Panc1 (cell line): ENCODE data around the gene TRIM2. TPM values are rescaled to one million over a fixed set of nuclear protein-coding genes. Genes with fewer than 3 reads are reported as not detected.

ENCODE experiments used
- ATAC-seq: fragments of 200-7000 bp; cut with Tn5 transposase; 2 replicates; pipeline ENCODE4 v1.9.1; 2020; ENCODE audit warnings: mild to moderate bottlenecking, moderate library complexity
- BruUV-seq: library from RNA; stranded (reverse); fragments of 400-500 nt; replicated peaks from 2 replicates; lab custom pipeline; 2021; lab: Mats Ljungman, UMichigan
- CTCF ChIA-PET: fragments of 300-600 bp; sonication (Branson Sonifier 250); formaldehyde crosslinking; loops from one replicate; lab custom pipeline; 2022; ENCODE audit warnings: antibody characterized with exemption; lab: Charles Lee
- POLR2A ChIA-PET: fragments of 300-600 bp; sonication (Branson Sonifier 250); formaldehyde crosslinking; loops from one replicate; lab custom pipeline; 2022; ENCODE audit warnings: antibody characterized with exemption; lab: Charles Lee
- DNase-seq: peaks from one replicate; pipeline ENCODE4 v3.0.0-alpha.2; 2010; ENCODE audit warnings: low read depth, low spot score
- H3K27ac ChIP-seq: 2 replicates; pipeline ENCODE4 v1.5.1; 2011; ENCODE audit warnings: mild to moderate bottlenecking, low read length, inconsistent platforms
- H3K27me3 ChIP-seq: fragments of 200-500 bp; sonication (Bioruptor generic); 2 replicates; pipeline ENCODE4 v1.6.0; 2014; ENCODE audit warnings: low read length, inconsistent platforms; ENCODE audit not compliant: control insufficient read depth, insufficient read depth
- H3K36me3 ChIP-seq: fragments of 200-500 bp; sonication (Bioruptor generic); 2 replicates; pipeline ENCODE4 v1.5.1; 2014; ENCODE audit warnings: inconsistent platforms, mild to moderate bottlenecking, low read length, moderate library complexity; ENCODE audit not compliant: control insufficient read depth, insufficient read depth
- H3K4me1 ChIP-seq: 2 replicates; pipeline ENCODE4 v1.5.1; 2011; ENCODE audit warnings: inconsistent platforms, mild to moderate bottlenecking, low read length, moderate library complexity; ENCODE audit not compliant: control insufficient read depth, insufficient read depth
- H3K4me3 ChIP-seq, 2 experiments: 2 replicates each; pipeline ENCODE4 v1.5.1; 2011 to 2012; ENCODE audit warnings: low read depth in 2 of 2, low read length in 2 of 2, mild to moderate bottlenecking in 2 of 2, inconsistent platforms in 1 of 2, moderate library complexity in 1 of 2
- H3K9me3 ChIP-seq: fragments of 200-500 bp; sonication (Bioruptor generic); 2 replicates; pipeline ENCODE4 v1.5.1; 2014; ENCODE audit warnings: low read depth, mild to moderate bottlenecking, inconsistent platforms, low read length, moderate library complexity; ENCODE audit not compliant: control insufficient read depth, insufficient read depth
- POLR2AphosphoS5 ChIP-seq: IDR thresholded peaks from 2 replicates; pipeline ENCODE4 v1.6.1; 2012; ENCODE audit warnings: mild to moderate bottlenecking, low read depth, low read length, moderate library complexity
- SIN3A ChIP-seq: IDR thresholded peaks from 2 replicates; pipeline ENCODE4 v1.6.1; 2012; ENCODE audit warnings: low read depth, mild to moderate bottlenecking, low read length, moderate library complexity, borderline replicate concordance; ENCODE audit not compliant: insufficient read depth
- TCF7L2 ChIP-seq: IDR thresholded peaks from 2 replicates; pipeline ENCODE4 v1.6.1; 2011; ENCODE audit warnings: mild to moderate bottlenecking, low read depth, low read length, inconsistent platforms
- in situ Hi-C: cut with HindIII; loops from 2 replicates; pipeline ENCODE4 v1.10.0; 2016; ENCODE audit warnings: low sequenced_read_pairs, low pct_unique_long_range_greater_than_20kb
- intact Hi-C: fragments of 100-400 bp; cut with micrococcal nuclease; formaldehyde crosslinking; loops from one replicate; pipeline ENCODE4 v1.10.0; 2022; ENCODE audit not compliant: unreplicated experiment
- total RNA-seq: library from RNA; stranded (reverse); gene quantifications from one replicate; pipeline ENCODE4 v1.2.1, GENCODE V29; 2021; ENCODE audit not compliant: unreplicated experiment
- TF ChIP-seq, protein P1 (sequence below), 2 experiments: IDR thresholded peaks; 2 replicates each; pipeline ENCODE4 v1.6.1; 2011 to 2012; ENCODE audit warnings: low read depth in 2 of 2, control low read depth in 1 of 2, low read length in 1 of 2, mild to moderate bottlenecking in 1 of 2, moderate library complexity in 1 of 2; ENCODE audit not compliant: insufficient read depth in 1 of 2
- TF ChIP-seq, protein P2 (sequence below): fragments of 450-650 bp; IDR thresholded peaks from 2 replicates; pipeline ENCODE4 v1.5.1; 2017; ENCODE audit warnings: mild to moderate bottlenecking

Gene TRIM2
- total RNA-seq, 1 experiment from 2014 or later = 18.9 TPM

DNA sequence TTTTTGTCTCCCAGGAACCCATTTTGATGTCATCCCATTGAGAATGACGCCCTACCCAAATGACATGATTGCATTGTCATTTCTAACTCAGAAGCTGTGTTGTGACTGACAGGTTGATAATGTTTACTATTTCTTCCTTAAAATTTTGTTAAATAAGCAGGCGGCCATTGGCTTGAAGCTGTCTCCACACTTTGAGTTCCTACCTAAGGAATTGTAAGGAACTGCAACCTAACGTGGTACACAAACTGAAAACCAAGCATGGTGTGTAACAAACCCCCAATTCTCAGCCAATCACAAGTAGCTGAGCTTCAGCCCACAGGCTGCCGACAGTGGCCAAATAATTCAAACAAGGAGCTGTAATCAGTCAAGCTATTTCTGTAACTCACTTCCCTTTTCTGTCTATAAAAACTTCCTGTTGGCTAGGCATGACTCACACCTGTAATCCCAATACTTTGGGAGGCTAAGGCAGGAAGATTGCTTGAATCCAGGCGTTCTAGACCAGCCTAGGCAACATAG lies 137.4 kb downstream of the TRIM2 start:
- TF ChIP-seq POLR2AphosphoS5 (no peak), TCF7L2 (no peak), SIN3A (no peak)
- TF ChIP-seq, protein P1, sequence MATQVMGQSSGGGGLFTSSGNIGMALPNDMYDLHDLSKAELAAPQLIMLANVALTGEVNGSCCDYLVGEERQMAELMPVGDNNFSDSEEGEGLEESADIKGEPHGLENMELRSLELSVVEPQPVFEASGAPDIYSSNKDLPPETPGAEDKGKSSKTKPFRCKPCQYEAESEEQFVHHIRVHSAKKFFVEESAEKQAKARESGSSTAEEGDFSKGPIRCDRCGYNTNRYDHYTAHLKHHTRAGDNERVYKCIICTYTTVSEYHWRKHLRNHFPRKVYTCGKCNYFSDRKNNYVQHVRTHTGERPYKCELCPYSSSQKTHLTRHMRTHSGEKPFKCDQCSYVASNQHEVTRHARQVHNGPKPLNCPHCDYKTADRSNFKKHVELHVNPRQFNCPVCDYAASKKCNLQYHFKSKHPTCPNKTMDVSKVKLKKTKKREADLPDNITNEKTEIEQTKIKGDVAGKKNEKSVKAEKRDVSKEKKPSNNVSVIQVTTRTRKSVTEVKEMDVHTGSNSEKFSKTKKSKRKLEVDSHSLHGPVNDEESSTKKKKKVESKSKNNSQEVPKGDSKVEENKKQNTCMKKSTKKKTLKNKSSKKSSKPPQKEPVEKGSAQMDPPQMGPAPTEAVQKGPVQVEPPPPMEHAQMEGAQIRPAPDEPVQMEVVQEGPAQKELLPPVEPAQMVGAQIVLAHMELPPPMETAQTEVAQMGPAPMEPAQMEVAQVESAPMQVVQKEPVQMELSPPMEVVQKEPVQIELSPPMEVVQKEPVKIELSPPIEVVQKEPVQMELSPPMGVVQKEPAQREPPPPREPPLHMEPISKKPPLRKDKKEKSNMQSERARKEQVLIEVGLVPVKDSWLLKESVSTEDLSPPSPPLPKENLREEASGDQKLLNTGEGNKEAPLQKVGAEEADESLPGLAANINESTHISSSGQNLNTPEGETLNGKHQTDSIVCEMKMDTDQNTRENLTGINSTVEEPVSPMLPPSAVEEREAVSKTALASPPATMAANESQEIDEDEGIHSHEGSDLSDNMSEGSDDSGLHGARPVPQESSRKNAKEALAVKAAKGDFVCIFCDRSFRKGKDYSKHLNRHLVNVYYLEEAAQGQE (IDR thresholded peaks at IDR 0.05; ENCODE audit: insufficient read depth in 1 of 2, low read depth in 2 of 2, low read length in 1 of 2) = no peak
- TF ChIP-seq, protein P2, sequence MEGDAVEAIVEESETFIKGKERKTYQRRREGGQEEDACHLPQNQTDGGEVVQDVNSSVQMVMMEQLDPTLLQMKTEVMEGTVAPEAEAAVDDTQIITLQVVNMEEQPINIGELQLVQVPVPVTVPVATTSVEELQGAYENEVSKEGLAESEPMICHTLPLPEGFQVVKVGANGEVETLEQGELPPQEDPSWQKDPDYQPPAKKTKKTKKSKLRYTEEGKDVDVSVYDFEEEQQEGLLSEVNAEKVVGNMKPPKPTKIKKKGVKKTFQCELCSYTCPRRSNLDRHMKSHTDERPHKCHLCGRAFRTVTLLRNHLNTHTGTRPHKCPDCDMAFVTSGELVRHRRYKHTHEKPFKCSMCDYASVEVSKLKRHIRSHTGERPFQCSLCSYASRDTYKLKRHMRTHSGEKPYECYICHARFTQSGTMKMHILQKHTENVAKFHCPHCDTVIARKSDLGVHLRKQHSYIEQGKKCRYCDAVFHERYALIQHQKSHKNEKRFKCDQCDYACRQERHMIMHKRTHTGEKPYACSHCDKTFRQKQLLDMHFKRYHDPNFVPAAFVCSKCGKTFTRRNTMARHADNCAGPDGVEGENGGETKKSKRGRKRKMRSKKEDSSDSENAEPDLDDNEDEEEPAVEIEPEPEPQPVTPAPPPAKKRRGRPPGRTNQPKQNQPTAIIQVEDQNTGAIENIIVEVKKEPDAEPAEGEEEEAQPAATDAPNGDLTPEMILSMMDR = no peak
- no peaks in the 10 kb centered on the region; the same call in none of the 2 replicates for H3K36me3 ChIP-seq
- DNase-seq (no peak), ATAC-seq (no peak)
- in situ Hi-C loops = no loop called here
- CTCF ChIA-PET = no interaction called here
- H3K27ac ChIP-seq = no peak overlapping the region
- H3K27me3 ChIP-seq = no peaks in the 10 kb centered on the region
- no TSS peak for BruUV-seq
- H3K4me3 ChIP-seq = no peak overlapping the region
- intact Hi-C loops = loop anchor here (5.0 to 10.0 kb wide), 2 partner anchors 301 to 403 kb away; no protein-coding TSS in a partner anchor
- H3K9me3 ChIP-seq = no peaks in the 10 kb centered on the region
- H3K4me1 ChIP-seq = peaks cover 8% of the 10 kb centered on the region
- POLR2A ChIA-PET = no interaction called here

DNA sequence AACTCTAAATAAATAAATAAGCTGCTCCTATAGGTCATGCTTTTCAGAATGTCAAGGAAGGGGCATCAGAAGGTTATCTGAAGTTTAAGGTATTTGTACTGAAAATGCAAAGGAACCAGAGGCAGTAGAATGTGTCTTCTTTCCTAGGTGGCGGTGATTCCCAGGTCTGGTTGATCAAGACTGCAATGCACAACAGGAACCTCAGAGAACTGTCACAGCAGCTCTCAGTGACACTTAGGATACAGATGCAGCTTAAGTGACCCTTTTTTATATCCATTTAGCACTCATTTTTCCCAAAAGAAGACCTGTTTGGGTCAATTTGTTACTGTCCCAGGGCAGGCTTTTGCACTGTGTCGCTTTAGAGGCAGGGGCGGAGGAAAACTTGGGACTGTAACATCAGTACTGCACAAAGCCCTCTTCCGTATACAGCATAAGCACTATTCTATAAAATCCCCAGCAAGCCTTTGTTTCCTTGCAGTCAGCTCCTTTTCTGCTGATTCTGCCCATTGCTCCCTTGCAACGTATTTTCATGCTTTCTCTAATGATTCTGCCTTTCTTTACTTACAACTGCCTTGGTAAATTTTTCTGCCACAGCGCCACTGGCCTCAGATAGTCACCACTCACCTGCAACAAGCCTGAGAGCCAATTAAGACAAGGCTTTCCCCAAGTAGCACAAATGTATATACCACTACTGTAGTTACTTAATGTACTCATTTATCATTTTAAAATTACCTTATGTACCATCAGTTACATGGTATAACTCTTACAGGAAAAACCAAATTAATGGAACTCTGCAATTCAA lies 138.7 kb downstream of the TRIM2 start:
- in situ Hi-C loops = no loop called here
- CTCF ChIA-PET = no interaction called here

More for the DNA sequence above, 138.7 kb downstream of the TRIM2 start:
- H3K27me3 ChIP-seq = no peaks in the 10 kb centered on the region
- intact Hi-C loops = loop anchor here (5.0 to 10.0 kb wide), 2 partner anchors 299 to 402 kb away; no protein-coding TSS in a partner anchor
- no peaks in the 10 kb centered on the region; the same call in 1 of the 2 replicates for H3K36me3 ChIP-seq
- peaks cover 18% of the 10 kb centered on the region for H3K4me1 ChIP-seq
- POLR2A ChIA-PET = no interaction called here
- H3K9me3 ChIP-seq = no peaks in the 10 kb centered on the region
- no peak overlapping the region for H3K4me3 ChIP-seq
- no TSS peak for BruUV-seq
- no peak overlapping the region for H3K27ac ChIP-seq
- TF ChIP-seq SIN3A (no peak), TCF7L2 (no peak), POLR2AphosphoS5 (no peak)
- TF ChIP-seq, protein P2 = no peak
- TF ChIP-seq, protein P1 (IDR thresholded peaks at IDR 0.05; ENCODE audit: insufficient read depth in 1 of 2, low read depth in 2 of 2, low read length in 1 of 2) = no peak
- ATAC-seq (no peak), DNase-seq (no peak)
